ENCODE measurements around the gene STK32C.

Gene STK32C

GRCh38 chr10:132178672-132179545 is 128.8 kb downstream of the STK32C start:
- FAIRE-seq (no peak), DNase-seq (ENCODE audit: extremely low spot score, insufficient read length, low read depth) (no peak)

DNA sequence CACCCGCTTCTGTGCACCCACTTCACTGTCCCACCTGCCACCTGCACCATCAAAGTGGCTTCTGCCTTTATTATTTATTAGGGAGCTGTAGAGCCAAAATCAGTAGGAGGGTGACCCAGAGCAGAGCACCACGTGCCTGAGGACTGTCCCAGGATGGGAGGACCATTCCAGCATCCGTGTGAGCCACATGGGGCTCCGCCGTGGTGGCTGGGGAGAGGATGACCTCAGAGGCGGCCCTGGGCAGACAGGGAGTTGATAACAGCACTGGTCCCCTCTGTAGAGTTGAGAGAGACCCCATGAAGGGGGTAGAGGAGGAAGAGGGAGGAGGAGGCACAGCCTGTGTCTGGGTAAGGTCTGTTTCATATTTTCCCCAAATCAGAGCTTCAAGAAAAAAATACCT is 129.7 kb downstream of the STK32C start:
- FAIRE-seq (no peak), DNase-seq (ENCODE audit: extremely low spot score, insufficient read length, low read depth) (no peak)

- DNase-seq (ENCODE audit: extremely low spot score, insufficient read length, low read depth) (no peak), FAIRE-seq (no peak)
Observed at GRCh38 chr10:132176623-132177500, 130.9 kb downstream of the STK32C start.

DNA sequence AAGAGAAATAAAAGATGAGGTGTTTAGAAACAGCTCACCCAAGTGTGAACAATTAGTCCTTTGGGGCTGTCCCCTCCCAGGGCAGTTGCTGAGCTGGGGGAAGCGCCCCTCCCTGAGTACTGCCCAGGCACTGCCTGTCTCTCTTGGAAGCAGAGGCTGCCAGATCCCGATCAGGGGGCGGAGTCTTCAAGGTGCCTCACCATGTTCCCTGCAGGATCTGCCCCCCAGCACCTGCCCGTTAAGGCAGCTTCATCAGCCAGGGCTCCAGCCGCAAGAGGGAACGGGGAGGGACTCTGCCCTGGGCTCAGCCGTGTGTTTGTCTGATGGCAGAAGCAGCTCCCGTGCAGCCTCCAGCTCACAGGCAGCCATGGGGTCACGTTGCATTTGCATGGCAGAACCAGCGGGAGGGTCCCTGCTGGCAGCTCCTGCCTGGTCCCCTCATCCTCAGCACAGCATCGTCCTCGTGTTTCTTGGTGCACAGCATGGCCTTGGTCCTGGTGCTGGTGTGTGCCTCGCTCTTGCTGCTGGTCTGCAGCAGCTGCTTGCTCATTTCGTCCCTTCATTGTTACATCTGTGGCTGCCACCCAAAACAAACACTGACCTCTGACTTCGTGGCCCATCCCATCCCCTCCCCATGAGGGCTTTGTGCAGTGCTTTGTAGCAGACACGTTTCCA is 131.7 kb downstream of the STK32C start:
- DNase-seq (ENCODE audit: extremely low spot score, insufficient read length, low read depth), result no peak
- no peak for FAIRE-seq

- DNase-seq (ENCODE audit: extremely low spot score, insufficient read length, low read depth) (no peak), FAIRE-seq (no peak)
Observed at GRCh38 chr10:132175408-132175807, 132.3 kb downstream of the STK32C start.

DNA sequence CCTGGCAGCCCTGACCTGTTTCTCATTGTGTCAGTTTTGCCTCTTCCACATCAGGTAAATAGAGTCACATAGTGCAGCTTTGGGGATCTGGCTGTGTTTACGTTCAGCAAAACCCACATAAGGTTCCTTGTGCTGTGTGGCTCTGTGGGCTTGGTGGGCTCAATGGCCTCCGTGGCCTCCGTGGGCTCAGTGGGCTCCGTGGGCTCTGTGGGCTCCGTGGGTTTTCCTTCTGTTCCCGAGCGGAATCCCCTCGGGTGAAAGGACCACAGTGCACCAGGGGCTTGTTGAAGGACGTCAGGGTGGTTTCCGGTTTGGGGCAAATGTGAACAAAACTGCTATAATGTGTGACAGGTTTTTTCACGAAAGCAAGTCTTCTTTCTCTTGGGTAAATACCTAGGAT is 133.5 kb downstream of the STK32C start:
- DNase-seq (ENCODE audit: extremely low spot score, insufficient read length, low read depth) (no peak), FAIRE-seq (no peak)

GRCh38 chr10:132173185-132173584 is 134.6 kb downstream of the STK32C start:
- DNase-seq (ENCODE audit: extremely low spot score, insufficient read length, low read depth) (no peak), FAIRE-seq (no peak)

DNA sequence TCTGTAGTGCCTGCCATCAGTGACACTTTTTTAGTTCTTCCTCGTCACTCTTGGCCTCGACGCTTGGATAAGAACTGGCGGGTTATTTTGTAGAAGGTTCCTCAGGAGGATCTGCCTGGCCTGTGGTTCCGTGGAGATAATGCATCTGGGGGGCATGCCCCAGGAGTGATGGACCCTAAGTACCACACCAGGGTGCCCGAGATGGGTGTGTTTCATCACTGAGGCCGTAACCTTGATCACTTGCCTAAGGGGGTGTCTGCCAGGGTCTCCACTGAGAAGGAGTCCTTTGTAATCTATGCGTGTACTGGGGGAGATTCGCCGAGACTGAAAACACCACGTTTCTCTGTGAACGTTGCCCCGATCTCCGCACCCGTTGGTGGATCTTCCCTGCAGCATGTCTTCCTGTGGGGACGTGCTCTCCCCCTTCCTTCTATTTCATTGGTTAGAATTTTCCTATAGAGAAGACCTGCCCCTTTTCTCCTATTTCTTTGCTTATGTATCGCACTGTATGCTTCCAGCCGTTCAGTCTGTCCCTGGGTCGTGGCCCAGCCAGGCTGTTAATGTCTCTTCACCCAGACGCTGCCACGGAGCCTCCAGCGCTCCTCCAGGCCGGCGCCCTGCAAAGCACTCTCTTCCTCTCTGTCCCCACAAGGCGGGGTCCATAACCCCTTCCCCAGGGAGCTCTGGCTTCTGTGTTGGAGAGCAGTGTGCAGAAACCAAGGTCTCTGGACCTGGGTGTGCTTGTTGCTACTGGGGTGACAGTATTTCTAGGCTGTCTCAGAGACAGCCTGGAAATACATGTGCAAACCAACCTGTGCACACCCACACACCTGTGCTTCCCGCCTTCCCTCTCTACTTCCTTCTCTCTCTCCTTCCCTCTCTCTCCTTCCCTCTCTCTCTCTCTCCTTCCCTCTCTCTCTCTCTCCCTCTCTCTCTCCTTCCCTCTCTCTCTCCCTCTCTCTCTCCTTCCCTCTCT is 135.4 kb downstream of the STK32C start:
- no peak for DNase-seq (ENCODE audit: extremely low spot score, insufficient read length, low read depth)
- no peak for FAIRE-seq

DNA sequence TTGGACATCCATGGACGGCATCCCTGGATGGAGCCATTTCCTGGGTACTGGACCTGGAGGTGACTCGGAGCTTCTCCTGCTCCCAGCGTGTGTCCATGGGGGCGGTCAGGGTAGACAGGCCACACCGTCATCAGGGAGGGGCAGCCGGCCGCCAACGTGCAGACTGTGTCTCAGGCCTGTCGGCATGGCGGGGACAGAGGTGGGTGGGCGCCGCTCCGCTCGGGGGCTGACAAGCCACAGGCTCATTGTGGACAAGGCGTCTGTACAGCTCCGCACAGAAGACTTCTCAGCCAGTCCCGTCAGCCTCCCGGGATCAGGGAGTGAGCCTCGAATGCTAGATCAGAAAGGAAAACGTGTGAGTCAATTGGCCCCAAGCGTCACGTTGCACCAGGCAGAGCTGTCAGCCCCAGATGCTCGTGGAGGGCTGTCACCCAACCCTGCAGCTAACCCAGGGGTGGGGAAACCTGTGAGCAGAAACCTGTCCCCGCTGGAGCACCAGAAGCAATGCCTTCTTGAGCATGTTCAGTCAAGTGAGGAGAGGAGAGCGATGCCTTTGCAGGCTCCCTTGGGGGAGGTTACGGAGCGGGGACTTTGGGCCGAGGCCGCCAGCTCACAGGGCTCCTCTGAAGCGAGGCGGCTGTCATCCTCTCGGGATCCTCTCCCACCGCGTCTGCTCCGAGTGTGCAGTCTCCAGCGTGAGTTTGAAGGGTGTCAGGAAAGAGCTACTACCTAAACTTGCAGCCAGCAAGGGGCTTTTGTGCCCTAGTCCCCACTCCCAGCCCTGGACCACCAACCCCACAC is 137.0 kb downstream of the STK32C start:
- FAIRE-seq (no peak), DNase-seq (ENCODE audit: extremely low spot score, insufficient read length, low read depth) (no peak)

GRCh38 chr10:132169766-132170560 is 137.8 kb downstream of the STK32C start:
- FAIRE-seq (no peak), DNase-seq (ENCODE audit: extremely low spot score, insufficient read length, low read depth) (no peak)

DNA sequence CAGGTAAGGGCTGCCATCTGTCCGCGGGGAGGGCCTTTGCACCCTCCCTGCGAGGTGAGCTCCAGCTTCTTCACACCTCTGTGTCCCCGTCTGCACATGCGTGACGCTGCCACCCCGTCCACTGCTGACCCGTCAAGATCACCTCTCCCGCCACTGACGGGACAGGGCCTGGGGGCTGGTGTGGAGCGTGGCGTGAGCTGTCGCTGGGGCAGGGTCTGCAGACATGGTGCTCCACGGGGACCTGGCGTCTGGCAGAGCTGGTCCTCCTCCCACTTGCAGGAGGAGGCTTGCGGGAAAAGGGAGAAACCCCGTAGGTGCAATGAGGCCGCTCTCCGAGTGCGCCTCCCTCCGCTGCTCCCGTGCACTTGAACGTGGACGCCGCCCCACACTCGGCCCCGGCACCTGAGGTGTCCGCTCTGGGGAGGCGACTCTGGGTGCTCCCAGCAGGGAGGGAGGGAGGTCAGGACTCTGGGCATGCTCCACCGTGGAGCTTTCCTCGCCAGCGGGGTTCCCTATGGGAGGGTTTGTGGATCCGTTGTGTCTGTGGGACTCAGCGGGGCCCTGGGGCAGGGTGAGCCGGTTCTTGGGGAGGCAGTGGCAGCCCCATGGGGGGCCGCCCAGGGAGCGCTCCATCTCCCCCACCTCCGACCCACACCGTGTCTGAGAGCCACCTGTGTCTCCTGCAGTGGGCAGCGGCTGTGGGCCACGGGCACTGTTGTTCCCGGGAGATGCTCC is 138.6 kb downstream of the STK32C start:
- FAIRE-seq (no peak), DNase-seq (ENCODE audit: extremely low spot score, insufficient read length, low read depth) (no peak)

GRCh38 chr10:132168571-132169030 is 139.1 kb downstream of the STK32C start:
- FAIRE-seq (no peak), DNase-seq (ENCODE audit: extremely low spot score, insufficient read length, low read depth) (no peak)

GRCh38 chr10:132167976-132168375 is 139.8 kb downstream of the STK32C start:
- no peak for FAIRE-seq
- no peak for DNase-seq (ENCODE audit: extremely low spot score, insufficient read length, low read depth)

GRCh38 chr10:132167041-132167674 is 140.6 kb downstream of the STK32C start:
- FAIRE-seq (no peak), DNase-seq (ENCODE audit: extremely low spot score, insufficient read length, low read depth) (no peak)

- no peak for FAIRE-seq
- DNase-seq (ENCODE audit: extremely low spot score, insufficient read length, low read depth), result no peak
Observed at GRCh38 chr10:132166216-132166950, 141.4 kb downstream of the STK32C start.

DNA sequence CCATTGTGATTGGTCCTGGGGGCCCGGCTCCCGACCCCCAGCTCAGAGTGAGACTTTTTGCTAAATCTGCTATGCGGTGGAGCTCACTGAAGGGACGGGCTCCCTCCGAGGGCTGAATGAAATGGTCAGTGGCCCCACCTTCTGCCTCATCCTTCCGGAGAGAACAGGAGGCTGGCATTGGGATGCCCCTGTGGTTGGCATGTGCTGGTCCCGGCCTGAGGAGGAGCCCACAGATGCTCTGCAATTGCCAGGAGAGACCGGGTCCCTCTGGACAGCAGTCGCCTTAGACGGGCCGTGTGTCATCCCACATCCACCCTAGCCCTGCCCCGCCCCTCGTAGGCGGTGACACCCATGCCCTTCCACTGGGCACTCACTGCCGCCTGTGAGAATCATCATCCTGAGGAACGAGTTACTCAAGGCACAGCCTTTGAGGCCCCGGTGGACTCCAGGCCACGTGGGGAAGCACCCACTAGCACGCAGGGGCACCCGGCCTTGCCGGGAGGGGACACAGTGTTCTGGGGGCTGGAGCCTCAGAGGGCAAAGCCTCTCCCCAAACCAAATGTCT is 142.3 kb downstream of the STK32C start:
- DNase-seq (ENCODE audit: extremely low spot score, insufficient read length, low read depth), result no peak
- no peak for FAIRE-seq

Measured in GM18507 (cell line).